ENCODE data around the gene PPP1R27.

Gene PPP1R27

GRCh38 chr17:81846743-81847689 is 12.2 kb upstream of the PPP1R27 start:
- H3K4me1 ChIP-seq (ENCODE audit: control insufficient read depth, insufficient read depth, low read length, unreplicated experiment): no peaks in the 10 kb centered on the region
- H3K27ac ChIP-seq (ENCODE audit: low read depth, low read length): no peak overlapping the region
- no peaks in the 10 kb centered on the region for H3K27me3 ChIP-seq (ENCODE audit: insufficient read depth, low read length)
- H3K4me3 ChIP-seq (ENCODE audit: low read depth, low read length): no peak overlapping the region
- no peak overlapping the region for H2AFZ ChIP-seq (ENCODE audit: low read length, unreplicated experiment)
- peaks cover 11% of the 10 kb centered on the region for H3K79me2 ChIP-seq (ENCODE audit: control insufficient read depth, insufficient read depth, low read length, unreplicated experiment)
- H3K36me3 ChIP-seq (ENCODE audit: insufficient read depth, low read length): peaks cover 45% of the 10 kb centered on the region; the same call in 1 of the 2 replicates

GRCh38 chr17:81845881-81846742 is 11.3 kb upstream of the PPP1R27 start:
- Histone ChIP-seq H3K36me3 (ENCODE audit: insufficient read depth, low read length) (peaks cover 36% of the 10 kb centered on the region; the same call in 1 of the 2 replicates), H3K27ac (ENCODE audit: low read depth, low read length) (no peak overlapping the region), H2AFZ (ENCODE audit: low read length, unreplicated experiment) (no peak overlapping the region), H3K27me3 (ENCODE audit: insufficient read depth, low read length) (no peaks in the 10 kb centered on the region), H3K79me2 (ENCODE audit: control insufficient read depth, insufficient read depth, low read length, unreplicated experiment) (peaks cover 4% of the 10 kb centered on the region), H3K4me3 (ENCODE audit: low read depth, low read length) (no peak overlapping the region), H3K4me1 (ENCODE audit: control insufficient read depth, insufficient read depth, low read length, unreplicated experiment) (no peaks in the 10 kb centered on the region)

- Histone ChIP-seq H2AFZ (ENCODE audit: low read length, unreplicated experiment) (no peak overlapping the region), H3K36me3 (ENCODE audit: insufficient read depth, low read length) (peaks cover 35% of the 10 kb centered on the region; the same call in 1 of the 2 replicates), H3K27ac (ENCODE audit: low read depth, low read length) (no peak overlapping the region), H3K4me1 (ENCODE audit: control insufficient read depth, insufficient read depth, low read length, unreplicated experiment) (no peaks in the 10 kb centered on the region), H3K27me3 (ENCODE audit: insufficient read depth, low read length) (no peaks in the 10 kb centered on the region), H3K79me2 (ENCODE audit: control insufficient read depth, insufficient read depth, low read length, unreplicated experiment) (no peaks in the 10 kb centered on the region), H3K4me3 (ENCODE audit: low read depth, low read length) (no peak overlapping the region)
Observed at GRCh38 chr17:81845361-81845760, 10.5 kb upstream of the PPP1R27 start.

- Histone ChIP-seq H3K79me2 (ENCODE audit: control insufficient read depth, insufficient read depth, low read length, unreplicated experiment) (no peaks in the 10 kb centered on the region), H3K36me3 (ENCODE audit: insufficient read depth, low read length) (peaks cover 35% of the 10 kb centered on the region; the same call in 1 of the 2 replicates)
Observed at GRCh38 chr17:81844887-81845286, 10.0 kb upstream of the PPP1R27 start.

GRCh38 chr17:81844327-81844851 is 9.5 kb upstream of the PPP1R27 start:
- H3K79me2 ChIP-seq (ENCODE audit: control insufficient read depth, insufficient read depth, low read length, unreplicated experiment): no peaks in the 10 kb centered on the region
- H3K4me1 ChIP-seq (ENCODE audit: control insufficient read depth, insufficient read depth, low read length, unreplicated experiment): no peaks in the 10 kb centered on the region
- H2AFZ ChIP-seq (ENCODE audit: low read length, unreplicated experiment): no peak overlapping the region
- no peak overlapping the region for H3K4me3 ChIP-seq (ENCODE audit: low read depth, low read length)
- H3K27ac ChIP-seq (ENCODE audit: low read depth, low read length): no peak overlapping the region
- no peaks in the 10 kb centered on the region for H3K27me3 ChIP-seq (ENCODE audit: insufficient read depth, low read length)
- peaks cover 35% of the 10 kb centered on the region; the same call in 1 of the 2 replicates for H3K36me3 ChIP-seq (ENCODE audit: insufficient read depth, low read length)

More at GRCh38 chr17:81844887-81845286, 10.0 kb upstream of the PPP1R27 start:
- no peaks in the 10 kb centered on the region for H3K4me1 ChIP-seq (ENCODE audit: control insufficient read depth, insufficient read depth, low read length, unreplicated experiment)
- H2AFZ ChIP-seq (ENCODE audit: low read length, unreplicated experiment): no peak overlapping the region
- no peaks in the 10 kb centered on the region for H3K27me3 ChIP-seq (ENCODE audit: insufficient read depth, low read length)
- no peak overlapping the region for H3K27ac ChIP-seq (ENCODE audit: low read depth, low read length)
- H3K4me3 ChIP-seq (ENCODE audit: low read depth, low read length): no peak overlapping the region

GRCh38 chr17:81843713-81844326 is 9.0 kb upstream of the PPP1R27 start:
- H3K36me3 ChIP-seq (ENCODE audit: insufficient read depth, low read length): peaks cover 35% of the 10 kb centered on the region; the same call in 1 of the 2 replicates
- no peaks in the 10 kb centered on the region for H3K4me1 ChIP-seq (ENCODE audit: control insufficient read depth, insufficient read depth, low read length, unreplicated experiment)
- no peak overlapping the region for H2AFZ ChIP-seq (ENCODE audit: low read length, unreplicated experiment)
- H3K79me2 ChIP-seq (ENCODE audit: control insufficient read depth, insufficient read depth, low read length, unreplicated experiment): no peaks in the 10 kb centered on the region
- H3K4me3 ChIP-seq (ENCODE audit: low read depth, low read length): no peak overlapping the region
- no peaks in the 10 kb centered on the region for H3K27me3 ChIP-seq (ENCODE audit: insufficient read depth, low read length)
- H3K27ac ChIP-seq (ENCODE audit: low read depth, low read length): no peak overlapping the region

GRCh38 chr17:81842725-81843504 is 8.1 kb upstream of the PPP1R27 start:
- Histone ChIP-seq H3K36me3 (ENCODE audit: insufficient read depth, low read length) (peaks cover 32% of the 10 kb centered on the region; the same call in 1 of the 2 replicates), H3K27ac (ENCODE audit: low read depth, low read length) (no peak overlapping the region)

GRCh38 chr17:81842378-81842724 is 7.5 kb upstream of the PPP1R27 start:
- no peak overlapping the region for H3K27ac ChIP-seq (ENCODE audit: low read depth, low read length)
- no peak overlapping the region for H2AFZ ChIP-seq (ENCODE audit: low read length, unreplicated experiment)
- peaks cover 31% of the 10 kb centered on the region; the same call in 1 of the 2 replicates for H3K36me3 ChIP-seq (ENCODE audit: insufficient read depth, low read length)
- no peaks in the 10 kb centered on the region for H3K79me2 ChIP-seq (ENCODE audit: control insufficient read depth, insufficient read depth, low read length, unreplicated experiment)
- no peak overlapping the region for H3K4me3 ChIP-seq (ENCODE audit: low read depth, low read length)
- H3K27me3 ChIP-seq (ENCODE audit: insufficient read depth, low read length): no peaks in the 10 kb centered on the region
- no peaks in the 10 kb centered on the region for H3K4me1 ChIP-seq (ENCODE audit: control insufficient read depth, insufficient read depth, low read length, unreplicated experiment)

More at GRCh38 chr17:81842725-81843504, 8.1 kb upstream of the PPP1R27 start:
- H3K79me2 ChIP-seq (ENCODE audit: control insufficient read depth, insufficient read depth, low read length, unreplicated experiment): no peaks in the 10 kb centered on the region
- no peak overlapping the region for H2AFZ ChIP-seq (ENCODE audit: low read length, unreplicated experiment)
- H3K27me3 ChIP-seq (ENCODE audit: insufficient read depth, low read length): no peaks in the 10 kb centered on the region
- no peaks in the 10 kb centered on the region for H3K4me1 ChIP-seq (ENCODE audit: control insufficient read depth, insufficient read depth, low read length, unreplicated experiment)
- no peak overlapping the region for H3K4me3 ChIP-seq (ENCODE audit: low read depth, low read length)

- H3K4me3 ChIP-seq (ENCODE audit: low read depth, low read length): no peak overlapping the region
- H3K36me3 ChIP-seq (ENCODE audit: insufficient read depth, low read length): peaks cover 26% of the 10 kb centered on the region; the same call in 1 of the 2 replicates
- H3K27me3 ChIP-seq (ENCODE audit: insufficient read depth, low read length): no peaks in the 10 kb centered on the region
- H3K79me2 ChIP-seq (ENCODE audit: control insufficient read depth, insufficient read depth, low read length, unreplicated experiment): no peaks in the 10 kb centered on the region
- H3K27ac ChIP-seq (ENCODE audit: low read depth, low read length): no peak overlapping the region
- H3K4me1 ChIP-seq (ENCODE audit: control insufficient read depth, insufficient read depth, low read length, unreplicated experiment): no peaks in the 10 kb centered on the region
- no peak overlapping the region for H2AFZ ChIP-seq (ENCODE audit: low read length, unreplicated experiment)
Observed at GRCh38 chr17:81841866-81842265, 7.0 kb upstream of the PPP1R27 start.

Data from ACC112 (cell line).